GDM1 (cell line): Measurements from ENCODE around the gene CSTPP1.

Experiments used
- DNase-seq: peaks from one replicate; lab custom pipeline; 2025; lab: John Stamatoyannopoulos, UW

Gene CSTPP1

GRCh38 chr11:47132981-47133380 is 196.4 kb downstream of the CSTPP1 start:
- no peak for DNase-seq

- DNase-seq = no peak
Measured at GRCh38 chr11:47136327-47136726, 199.8 kb downstream of the CSTPP1 start.

- DNase-seq = no peak
Measured at GRCh38 chr11:47136921-47137320, 200.4 kb downstream of the CSTPP1 start.

- no peak for DNase-seq
Measured at GRCh38 chr11:47137476-47137875, 200.9 kb downstream of the CSTPP1 start.

GRCh38 chr11:47139878-47140277 is 203.3 kb downstream of the CSTPP1 start:
- no peak for DNase-seq

- DNase-seq = no peak
Measured at GRCh38 chr11:47143322-47143721, 206.8 kb downstream of the CSTPP1 start.

- DNase-seq = no peak
Measured at GRCh38 chr11:47144541-47144940, 208.0 kb downstream of the CSTPP1 start.

- no peak for DNase-seq
Measured at GRCh38 chr11:47147250-47147649, 210.7 kb downstream of the CSTPP1 start.

GRCh38 chr11:47147681-47148080 is 211.1 kb downstream of the CSTPP1 start:
- DNase-seq = no peak

GRCh38 chr11:47148270-47148669 is 211.7 kb downstream of the CSTPP1 start:
- no peak for DNase-seq

- no peak for DNase-seq
Measured at GRCh38 chr11:47148903-47149531, 212.5 kb downstream of the CSTPP1 start.

- DNase-seq = no peak
Measured at GRCh38 chr11:47149782-47150181, 213.2 kb downstream of the CSTPP1 start.

GRCh38 chr11:47152126-47152952 is 215.8 kb downstream of the CSTPP1 start:
- DNase-seq = peak; percentile 8

GRCh38 chr11:47152953-47153950 is 216.7 kb downstream of the CSTPP1 start:
- DNase-seq = peak; percentile 53

GRCh38 chr11:47154616-47155570 is 218.3 kb downstream of the CSTPP1 start:
- peak; percentile 50 for DNase-seq

- DNase-seq = no peak
Measured at GRCh38 chr11:47155879-47156278, 219.3 kb downstream of the CSTPP1 start.

GRCh38 chr11:47156333-47156732 is 219.8 kb downstream of the CSTPP1 start:
- DNase-seq = no peak

- no peak for DNase-seq
Measured at GRCh38 chr11:47156951-47157350, 220.4 kb downstream of the CSTPP1 start.

- DNase-seq = no peak
Measured at GRCh38 chr11:47157805-47158204, 221.2 kb downstream of the CSTPP1 start.

GRCh38 chr11:47158242-47158641 is 221.7 kb downstream of the CSTPP1 start:
- no peak for DNase-seq

GRCh38 chr11:47160753-47161133 is 224.2 kb downstream of the CSTPP1 start:
- no peak for DNase-seq
